ENCODE results near the gene ZNF621. TPM values are rescaled to one million over a fixed set of nuclear protein-coding genes. Genes with fewer than 3 reads are reported as not detected.

ZNF621 gene
- total RNA-seq, 6 experiments from 2014 or later = 18.1 to 21.3 (median 20.5) TPM

DNA sequence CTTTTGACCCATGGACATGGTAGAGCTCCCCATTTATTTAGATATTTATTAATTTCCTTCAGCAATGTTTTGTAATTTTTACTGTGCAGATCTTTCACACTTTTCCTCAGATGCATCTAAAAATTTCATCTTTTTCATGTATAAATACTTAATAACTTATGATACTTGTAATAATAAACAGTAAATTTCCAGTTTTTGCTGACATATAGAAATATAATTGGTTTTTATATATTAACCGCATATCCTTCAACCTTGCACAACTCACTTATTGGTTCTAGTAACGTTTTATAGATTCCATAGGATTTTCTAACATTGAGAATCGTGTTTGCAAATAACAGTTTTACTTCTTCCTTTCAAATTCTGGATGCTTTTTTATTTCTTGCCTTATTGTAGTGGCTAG lies 3.5 kb upstream of the ZNF621 start:
- Mint-ChIP-seq H3K36me3 (ENCODE audit: low read depth) (peaks cover 1% of the 10 kb centered on the region), H3K27me3 (ENCODE audit: insufficient read depth) (no peaks in the 10 kb centered on the region), H3K4me1 (ENCODE audit: low read depth) (peaks cover 19% of the 10 kb centered on the region), H3K9me3 (no peaks in the 10 kb centered on the region), H3K4me3 (no peak overlapping the region), H3K27ac (no peak overlapping the region)
- TF ChIP-seq, protein P1, sequence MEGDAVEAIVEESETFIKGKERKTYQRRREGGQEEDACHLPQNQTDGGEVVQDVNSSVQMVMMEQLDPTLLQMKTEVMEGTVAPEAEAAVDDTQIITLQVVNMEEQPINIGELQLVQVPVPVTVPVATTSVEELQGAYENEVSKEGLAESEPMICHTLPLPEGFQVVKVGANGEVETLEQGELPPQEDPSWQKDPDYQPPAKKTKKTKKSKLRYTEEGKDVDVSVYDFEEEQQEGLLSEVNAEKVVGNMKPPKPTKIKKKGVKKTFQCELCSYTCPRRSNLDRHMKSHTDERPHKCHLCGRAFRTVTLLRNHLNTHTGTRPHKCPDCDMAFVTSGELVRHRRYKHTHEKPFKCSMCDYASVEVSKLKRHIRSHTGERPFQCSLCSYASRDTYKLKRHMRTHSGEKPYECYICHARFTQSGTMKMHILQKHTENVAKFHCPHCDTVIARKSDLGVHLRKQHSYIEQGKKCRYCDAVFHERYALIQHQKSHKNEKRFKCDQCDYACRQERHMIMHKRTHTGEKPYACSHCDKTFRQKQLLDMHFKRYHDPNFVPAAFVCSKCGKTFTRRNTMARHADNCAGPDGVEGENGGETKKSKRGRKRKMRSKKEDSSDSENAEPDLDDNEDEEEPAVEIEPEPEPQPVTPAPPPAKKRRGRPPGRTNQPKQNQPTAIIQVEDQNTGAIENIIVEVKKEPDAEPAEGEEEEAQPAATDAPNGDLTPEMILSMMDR (IDR thresholded peaks at IDR 0.05) = no peak
- DNase-seq = no peak

DNA sequence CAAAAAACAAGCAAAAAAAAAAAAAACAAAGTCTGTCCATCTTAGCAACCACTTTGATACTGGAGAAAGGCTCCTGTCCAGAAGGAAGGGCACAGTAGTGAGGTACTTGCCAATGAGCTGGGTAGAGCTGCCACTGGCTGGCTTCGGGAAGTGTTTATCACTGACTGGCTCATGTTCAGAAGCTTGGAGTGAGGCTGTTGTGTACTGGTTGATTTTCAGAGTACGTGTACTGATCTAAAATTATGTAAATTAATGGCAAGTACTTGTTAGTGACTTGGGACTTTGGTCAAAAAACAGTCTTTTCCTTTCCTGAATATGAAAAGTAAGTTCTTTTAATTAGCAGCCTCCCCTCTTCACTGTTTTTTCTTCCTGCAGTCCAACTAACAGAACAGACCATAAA lies 979 bp upstream of the ZNF621 start:
- H3K4me3 Mint-ChIP-seq = peak overlapping the region; percentile 94
- no peaks in the 10 kb centered on the region for H3K27me3 Mint-ChIP-seq (ENCODE audit: insufficient read depth)
- peak overlapping the region; percentile 97 for H3K27ac Mint-ChIP-seq
- peaks cover 21% of the 10 kb centered on the region for H3K36me3 Mint-ChIP-seq (ENCODE audit: low read depth)
- DNase-seq = no peak
- no peaks in the 10 kb centered on the region for H3K9me3 Mint-ChIP-seq
- TF ChIP-seq, protein P1 (IDR thresholded peaks at IDR 0.05) = no peak
- peaks cover 11% of the 10 kb centered on the region for H3K4me1 Mint-ChIP-seq (ENCODE audit: low read depth)

DNA sequence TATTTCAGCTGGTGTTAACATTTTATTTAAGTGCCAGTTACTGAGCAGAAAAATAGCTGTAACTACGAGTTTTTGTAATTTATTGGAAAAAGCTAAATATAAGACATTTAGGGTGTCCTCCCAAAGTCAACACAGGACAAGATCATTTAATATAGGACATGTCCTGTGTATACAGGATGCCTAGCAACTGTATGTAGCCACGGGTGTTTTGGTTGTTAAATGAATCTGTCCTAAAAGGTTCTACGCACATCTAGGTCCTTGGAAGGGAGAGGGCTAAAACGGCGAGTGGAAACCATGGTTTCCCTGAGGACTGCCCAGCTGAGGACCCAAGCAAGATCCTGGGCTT lies 565 bp upstream of the ZNF621 start:
- TF ChIP-seq, protein P1 (IDR thresholded peaks at IDR 0.05) = no peak
- Mint-ChIP-seq H3K4me1 (ENCODE audit: low read depth) (peaks cover 11% of the 10 kb centered on the region), H3K9me3 (no peaks in the 10 kb centered on the region), H3K4me3 (peak overlapping the region; percentile 94), H3K27me3 (ENCODE audit: insufficient read depth) (no peaks in the 10 kb centered on the region), H3K27ac (peak overlapping the region; percentile 97), H3K36me3 (ENCODE audit: low read depth) (peaks cover 25% of the 10 kb centered on the region)
- no peak for DNase-seq

DNA sequence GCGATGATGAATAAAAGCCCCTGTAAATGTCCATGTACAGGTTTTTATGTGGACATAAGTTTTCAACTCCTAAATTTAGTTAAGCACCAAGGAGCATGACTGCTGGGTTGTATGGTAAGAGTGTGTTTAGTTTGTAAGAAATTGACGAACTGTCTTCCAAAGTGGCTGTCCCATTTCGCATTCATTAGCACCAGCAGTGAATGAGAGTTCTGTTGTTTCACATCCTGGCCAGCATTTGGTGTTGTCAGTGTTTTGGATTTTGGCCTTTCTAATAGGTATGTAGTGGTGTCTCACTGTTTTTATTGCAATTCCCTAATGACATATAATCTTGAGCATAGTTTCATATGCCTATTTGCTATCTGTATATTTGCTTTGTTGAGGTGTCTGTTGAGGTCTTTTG lies 3.7 kb downstream of the ZNF621 start:
- no peak for DNase-seq
- peaks cover 66% of the 10 kb centered on the region for H3K36me3 Mint-ChIP-seq (ENCODE audit: low read depth)
- H3K27me3 Mint-ChIP-seq (ENCODE audit: insufficient read depth) = peaks cover 3% of the 10 kb centered on the region; the same call in 1 of the 2 replicates
- H3K4me3 Mint-ChIP-seq = no peak overlapping the region
- H3K27ac Mint-ChIP-seq = no peak overlapping the region
- H3K4me1 Mint-ChIP-seq (ENCODE audit: low read depth) = peaks cover 11% of the 10 kb centered on the region
- TF ChIP-seq, protein P1 (IDR thresholded peaks at IDR 0.05) = no peak
- peaks cover 29% of the 10 kb centered on the region for H3K9me3 Mint-ChIP-seq

DNA sequence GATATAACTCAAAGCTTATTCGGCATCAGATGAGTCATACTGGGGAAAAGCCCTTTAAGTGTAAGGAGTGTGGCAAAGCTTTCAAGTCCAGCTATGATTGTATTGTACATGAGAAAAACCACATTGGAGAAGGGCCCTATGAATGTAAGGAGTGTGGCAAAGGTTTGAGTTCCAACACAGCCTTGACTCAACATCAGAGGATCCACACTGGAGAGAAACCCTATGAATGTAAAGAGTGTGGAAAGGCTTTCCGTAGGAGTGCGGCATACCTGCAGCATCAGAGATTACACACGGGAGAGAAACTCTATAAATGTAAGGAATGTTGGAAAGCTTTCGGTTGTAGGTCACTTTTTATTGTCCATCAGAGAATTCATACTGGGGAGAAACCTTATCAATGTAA lies 7.5 kb downstream of the ZNF621 start:
- Mint-ChIP-seq H3K27me3 (ENCODE audit: insufficient read depth) (peaks cover 3% of the 10 kb centered on the region; the same call in 1 of the 2 replicates), H3K27ac (no peak overlapping the region), H3K4me1 (ENCODE audit: low read depth) (no peaks in the 10 kb centered on the region), H3K9me3 (peaks cover 33% of the 10 kb centered on the region), H3K36me3 (ENCODE audit: low read depth) (peaks cover 94% of the 10 kb centered on the region), H3K4me3 (no peak overlapping the region)
- TF ChIP-seq, protein P1 (IDR thresholded peaks at IDR 0.05) = no peak
- DNase-seq = no peak

DNA sequence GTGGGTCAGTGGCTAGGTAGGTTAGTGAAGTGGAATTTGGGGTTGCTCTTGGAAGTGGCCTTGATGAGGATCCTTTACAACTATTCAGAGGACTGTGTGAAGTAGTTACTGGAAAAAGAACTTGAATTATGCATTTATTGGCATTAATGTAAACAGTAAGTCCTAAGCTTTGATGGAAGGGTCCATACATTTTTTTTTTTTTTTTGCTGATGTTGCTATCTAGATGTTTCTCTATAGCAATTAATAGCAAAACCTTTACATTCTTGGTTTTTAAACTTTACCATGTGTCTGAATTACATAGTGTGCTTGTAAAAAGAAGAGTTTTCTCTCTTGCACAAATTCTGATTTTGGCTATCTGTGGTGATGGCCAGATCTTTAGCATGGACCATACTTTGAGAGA lies 9.5 kb downstream of the ZNF621 start:
- H3K4me3 Mint-ChIP-seq = no peak overlapping the region
- no peaks in the 10 kb centered on the region for H3K4me1 Mint-ChIP-seq (ENCODE audit: low read depth)
- peaks cover 43% of the 10 kb centered on the region for H3K9me3 Mint-ChIP-seq
- no peak overlapping the region for H3K27ac Mint-ChIP-seq
- TF ChIP-seq, protein P1 (IDR thresholded peaks at IDR 0.05) = no peak
- H3K36me3 Mint-ChIP-seq (ENCODE audit: low read depth) = peaks cover 95% of the 10 kb centered on the region
- DNase-seq = no peak
- peaks cover 3% of the 10 kb centered on the region; the same call in 1 of the 2 replicates for H3K27me3 Mint-ChIP-seq (ENCODE audit: insufficient read depth)

Data from HFFc6 (cell line).